ENCODE measurements around the gene HDAC7.
A peak's percentile ranks its signal among the peaks of the same experiment; 100 is the strongest.
"Not testable (repeated sequence)": the region's sequence is repeated elsewhere in the genome, so short reads cannot be mapped to it uniquely, and the experiment has no call there.

Gene HDAC7

DNA sequence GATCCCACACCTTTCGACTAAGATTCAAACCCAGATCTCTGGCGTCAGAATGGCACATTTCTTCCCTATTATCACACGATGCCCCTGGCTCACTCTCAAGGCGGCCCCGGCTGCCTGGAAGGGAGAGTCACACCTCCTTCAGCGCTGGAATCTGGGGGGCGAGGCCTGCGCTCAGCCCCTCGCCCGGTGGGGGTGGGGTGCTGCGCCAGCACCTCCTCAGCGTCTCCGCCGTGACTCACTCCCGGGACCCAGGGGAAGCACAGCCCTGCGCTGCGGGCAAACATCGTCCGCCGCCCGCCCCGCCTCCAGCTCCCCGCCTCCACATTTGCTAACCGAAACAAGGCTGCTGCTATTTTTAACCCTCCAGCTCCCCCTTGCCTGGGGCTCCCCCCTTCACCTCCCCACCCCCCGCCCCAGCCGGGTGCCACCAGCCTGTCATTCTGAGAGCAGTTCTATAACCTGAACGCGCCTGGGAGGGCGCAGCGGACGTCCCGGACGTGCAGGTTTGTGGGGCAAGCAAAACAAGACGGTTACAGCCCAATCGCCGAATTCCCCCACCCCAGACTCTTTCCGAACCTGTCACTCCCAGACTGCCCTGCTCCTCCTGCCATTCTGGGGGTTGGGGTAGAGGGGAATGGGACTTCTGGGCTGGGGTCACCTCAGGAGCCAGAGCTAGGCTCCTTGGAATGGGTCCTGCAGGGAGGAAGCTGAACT lies 6.7 kb downstream of the HDAC7 start:
- peak; percentile 85 for DNase-seq (ENCODE audit: low read depth)

DNA sequence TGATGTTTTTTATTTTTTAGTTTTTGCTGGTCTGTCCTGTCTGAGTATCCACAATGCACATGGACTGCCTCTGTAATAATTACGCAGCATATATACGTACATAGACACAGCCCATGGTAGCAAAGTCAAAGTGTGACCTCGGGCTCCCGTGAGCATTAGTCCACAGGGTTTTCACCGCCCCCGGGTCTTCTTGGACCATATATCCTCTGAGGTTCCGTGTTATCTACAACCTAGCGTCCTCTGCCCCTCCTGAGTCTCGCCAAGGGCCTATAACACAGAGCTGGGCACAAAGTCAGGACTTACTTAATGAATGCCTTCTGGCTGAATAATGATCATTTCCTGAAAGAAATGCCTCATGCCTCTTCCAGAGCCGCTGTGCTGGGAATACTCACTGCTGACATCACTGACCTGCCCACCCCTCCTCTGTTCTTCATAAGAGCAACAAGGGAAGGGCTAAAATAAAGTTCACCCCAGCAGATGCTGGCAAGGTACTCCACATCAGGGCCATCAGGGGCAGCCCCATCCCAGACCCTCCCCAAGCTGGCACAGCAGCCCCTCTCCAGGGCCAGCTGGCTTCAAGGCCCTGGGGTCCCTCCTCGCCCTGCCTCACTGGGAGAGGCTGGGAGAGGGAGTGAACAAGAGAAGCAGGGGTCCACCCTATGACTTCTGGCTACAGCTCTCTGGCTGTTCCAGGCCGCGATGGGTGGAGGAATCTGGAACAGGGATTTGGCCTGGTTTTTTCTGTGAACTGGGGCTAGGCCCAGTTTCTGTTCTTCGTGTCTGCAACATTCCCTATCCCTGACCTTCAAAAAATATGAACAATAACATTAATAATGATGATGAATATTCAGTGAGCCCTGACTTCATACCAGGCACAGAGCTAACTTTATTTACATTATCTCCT lies 7.9 kb downstream of the HDAC7 start:
- DNase-seq (ENCODE audit: low read depth), result no peak

DNA sequence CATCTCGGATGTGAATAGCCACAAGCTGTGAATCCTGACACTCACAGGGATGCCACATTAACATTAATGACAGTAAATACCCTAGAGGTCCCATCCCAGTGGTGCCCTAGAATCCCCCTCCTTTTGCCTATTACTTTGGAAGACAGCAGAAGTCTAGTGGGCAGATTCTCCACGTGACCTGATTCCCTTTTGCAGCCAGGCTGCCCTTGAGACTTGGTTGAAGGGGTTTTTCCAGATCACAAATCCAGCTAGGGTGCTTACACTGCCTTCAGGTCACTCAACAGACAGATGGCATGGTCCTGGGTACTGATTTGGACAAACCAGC lies 8.7 kb downstream of the HDAC7 start:
- DNase-seq (ENCODE audit: low read depth), result no peak

DNA sequence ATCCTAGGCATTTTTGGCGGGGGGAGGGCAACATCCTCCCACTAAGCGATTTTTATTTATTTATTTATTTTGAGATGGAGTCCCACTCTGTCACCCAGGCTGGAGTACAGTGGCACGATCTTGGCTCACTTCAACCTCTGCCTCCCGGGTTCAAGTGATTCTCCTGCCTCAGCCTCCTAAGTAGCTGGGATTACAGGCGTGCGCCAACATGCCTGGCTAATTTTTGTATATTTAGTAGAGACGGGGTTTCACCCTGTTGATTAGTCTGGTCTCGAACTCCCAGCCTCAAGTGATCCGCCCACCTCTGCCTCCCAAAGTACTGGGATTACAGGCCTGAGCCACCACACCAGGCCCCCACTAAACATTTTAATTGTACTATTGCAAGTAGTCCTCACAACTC lies 10.2 kb downstream of the HDAC7 start:
- DNase-seq (ENCODE audit: low read depth), result not testable (repeated sequence)

DNA sequence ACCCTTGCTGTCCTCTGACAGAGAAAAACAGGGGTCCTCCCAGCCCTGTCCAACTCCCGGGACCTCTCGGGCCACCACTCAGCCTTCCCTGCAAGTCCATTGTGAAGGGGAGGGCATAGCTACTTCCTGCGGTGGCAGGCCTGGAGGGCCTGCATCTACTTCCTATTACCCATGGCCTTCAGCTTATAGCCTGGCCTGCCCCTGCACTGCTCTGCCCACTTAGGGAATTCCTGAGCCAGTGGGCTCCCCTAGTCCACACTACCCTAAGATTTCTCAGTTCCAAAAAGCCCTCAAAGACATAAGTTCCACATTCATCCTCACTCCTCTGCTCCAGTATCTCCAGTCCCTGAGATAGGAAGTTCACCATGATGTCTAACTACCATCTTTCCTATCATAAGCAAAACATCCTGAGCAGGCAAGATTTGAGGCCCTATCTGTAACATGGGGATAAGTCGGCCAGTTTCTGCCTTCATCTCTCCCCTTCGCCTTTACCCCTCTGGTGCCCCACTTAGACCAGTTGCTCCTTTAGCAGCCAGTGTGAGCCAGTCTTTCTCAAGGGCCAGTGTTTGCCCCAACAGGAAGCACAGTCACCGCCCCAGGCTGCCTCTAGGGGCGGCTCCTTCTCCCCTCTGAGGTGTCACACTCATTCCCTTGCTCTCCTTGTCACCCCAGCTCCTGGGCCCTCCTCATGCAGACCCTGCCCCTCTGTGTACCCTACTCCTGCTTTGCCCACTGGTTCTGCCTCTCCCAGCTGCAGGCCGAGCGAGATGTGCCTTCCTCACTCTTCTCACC lies 10.9 kb downstream of the HDAC7 start:
- DNase-seq (ENCODE audit: low read depth), result no peak

DNA sequence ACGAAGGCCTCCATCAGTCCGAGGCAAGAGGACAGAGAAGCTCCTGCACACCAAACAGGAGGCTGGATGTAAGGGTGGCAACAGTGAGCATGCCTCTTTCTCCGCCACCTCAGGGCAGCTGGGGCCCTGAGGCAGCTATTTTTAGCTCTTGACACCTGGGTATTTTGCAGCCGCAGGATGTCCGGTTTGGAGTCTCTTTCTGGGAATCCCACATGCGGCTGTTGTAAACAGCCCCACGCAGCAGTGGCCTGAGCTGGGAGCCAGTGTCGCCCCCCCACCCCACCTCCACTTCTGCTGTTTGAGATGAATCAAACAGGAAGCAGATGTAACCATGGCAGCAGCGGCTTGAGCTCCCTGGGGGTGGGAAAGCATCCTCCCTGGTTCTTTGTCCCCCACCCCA lies 11.7 kb downstream of the HDAC7 start:
- DNase-seq (ENCODE audit: low read depth), result peak; percentile 55

DNA sequence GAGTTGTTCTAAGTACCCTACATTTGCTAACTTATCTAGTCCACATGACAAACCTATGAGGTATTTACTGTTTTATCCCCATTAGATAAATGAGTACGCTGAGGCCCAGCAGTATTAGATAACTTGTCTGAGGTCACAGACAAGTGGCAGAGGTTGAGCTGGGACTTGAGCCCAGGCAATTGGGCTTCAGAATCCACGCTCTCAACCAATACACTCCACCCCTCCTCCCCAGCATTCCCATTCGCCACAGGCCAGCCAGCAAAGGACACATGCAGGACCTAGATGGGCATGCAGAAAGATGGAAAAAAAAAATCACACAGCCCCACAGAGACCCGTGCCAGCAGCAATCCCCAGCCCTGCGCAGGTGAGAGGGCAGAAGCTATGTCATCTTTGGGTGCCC lies 12.4 kb downstream of the HDAC7 start:
- DNase-seq (ENCODE audit: low read depth), result no peak

DNA sequence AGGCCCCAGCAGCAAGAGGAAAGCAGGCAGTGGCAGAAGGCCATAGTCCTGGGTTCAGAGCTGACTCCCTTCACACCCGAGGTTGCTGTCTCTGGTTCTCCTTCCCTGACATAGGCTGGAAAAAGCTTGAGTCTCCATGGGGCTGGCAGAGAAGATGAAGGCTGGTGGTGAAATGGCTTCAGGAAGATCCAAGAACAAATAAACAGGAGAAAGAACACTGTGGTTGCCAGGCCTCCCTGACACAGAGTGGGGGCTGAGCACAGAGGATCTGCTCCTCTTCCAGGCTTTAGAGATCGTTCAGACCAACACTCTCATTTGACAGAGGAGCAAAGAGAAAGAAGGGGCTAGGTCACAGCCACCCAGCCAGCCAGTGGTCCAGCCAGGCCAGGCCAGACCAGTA lies 14.3 kb downstream of the HDAC7 start:
- DNase-seq (ENCODE audit: low read depth), result no peak

DNA sequence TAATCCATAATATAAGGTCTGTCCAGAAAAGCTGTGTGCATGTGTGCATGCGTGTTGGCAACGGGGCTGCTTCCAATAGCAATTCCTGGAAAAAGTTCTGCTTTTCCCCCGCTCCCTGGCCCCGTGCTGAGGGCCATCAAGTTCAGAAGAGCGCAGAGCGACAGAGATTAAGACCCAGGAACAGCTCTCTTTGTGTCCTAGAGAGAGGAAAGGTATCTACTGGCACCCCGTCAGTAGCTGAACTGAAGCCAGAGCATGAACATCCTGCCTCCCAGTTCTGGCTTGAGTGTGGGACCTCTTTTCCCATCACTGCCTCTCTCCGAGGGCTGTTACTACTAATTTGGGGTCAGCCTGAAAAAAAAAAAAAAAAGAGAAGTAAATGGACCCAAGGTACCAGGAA lies 15.5 kb downstream of the HDAC7 start:
- DNase-seq (ENCODE audit: low read depth), result no peak

DNA sequence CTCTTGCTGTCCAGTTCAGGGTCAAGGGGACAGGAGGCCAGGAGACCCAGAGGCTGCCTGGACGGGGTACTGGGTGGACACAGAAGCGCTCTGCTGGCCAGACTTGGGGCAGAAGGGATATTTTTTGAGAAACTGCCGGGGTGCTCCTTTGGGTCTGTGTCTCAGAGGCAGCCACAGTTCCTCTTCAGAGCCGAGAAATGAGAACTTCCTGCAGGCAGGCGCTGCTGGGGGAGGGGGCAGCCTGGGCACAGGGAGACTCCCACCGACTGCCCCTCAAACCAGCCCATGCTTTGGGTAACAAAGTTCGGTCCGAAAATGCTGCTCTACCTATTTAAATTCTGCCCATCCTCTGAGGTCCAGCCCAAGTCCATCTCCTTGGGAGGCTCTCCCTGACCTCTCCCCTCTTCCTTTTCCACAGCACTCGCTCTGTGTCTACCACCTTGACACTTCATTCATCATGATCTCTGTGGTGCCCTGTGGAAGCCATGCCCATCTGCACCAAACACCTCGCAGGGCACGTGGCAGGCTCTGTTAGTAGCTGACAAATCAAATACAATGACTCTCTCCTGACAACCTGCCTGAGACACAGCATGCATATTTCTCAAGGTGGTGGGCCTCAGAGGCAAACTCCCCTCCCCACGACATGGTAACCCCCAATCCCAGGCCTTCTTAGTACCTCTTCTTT lies 16.4 kb downstream of the HDAC7 start:
- DNase-seq (ENCODE audit: low read depth), result no peak

DNA sequence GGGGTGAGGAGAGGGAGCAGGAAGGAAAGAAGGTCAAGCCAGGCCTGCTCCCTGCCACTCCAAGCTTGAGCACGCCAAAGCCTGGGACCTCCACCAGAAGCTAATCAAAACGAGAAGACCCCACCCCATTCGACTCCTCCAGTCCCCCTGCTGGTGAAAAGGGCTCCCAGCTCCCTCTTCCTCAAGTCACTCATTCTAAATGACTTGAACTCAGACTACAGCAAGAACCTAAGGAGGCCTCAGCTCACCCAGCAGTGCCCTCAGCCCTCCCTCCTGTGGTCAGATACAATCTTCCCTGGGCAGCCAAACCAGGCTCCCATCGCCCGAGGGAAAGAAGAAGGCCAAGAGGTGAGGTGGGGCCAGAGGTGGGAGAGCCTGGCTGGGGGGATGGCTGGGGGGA lies 17.4 kb downstream of the HDAC7 start:
- DNase-seq (ENCODE audit: low read depth), result no peak

DNA sequence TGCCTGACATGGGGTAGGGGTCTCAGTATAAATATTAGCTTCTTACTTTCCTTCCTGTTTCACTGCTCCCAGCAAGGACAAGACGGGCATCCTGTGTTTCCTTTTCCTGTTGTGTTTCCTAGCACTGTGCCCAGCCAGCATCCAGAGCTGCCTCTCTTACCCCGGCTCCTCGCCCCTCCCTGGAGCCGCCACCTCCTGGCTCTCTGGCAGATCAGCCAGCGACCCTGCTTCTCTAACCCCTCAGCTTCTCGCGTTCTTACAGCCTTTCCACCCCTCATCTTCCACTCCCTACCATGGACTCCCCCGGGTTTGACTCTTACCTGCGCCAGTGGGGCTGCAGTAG lies 17.8 kb downstream of the HDAC7 start:
- DNase-seq (ENCODE audit: low read depth), result no peak

DNA sequence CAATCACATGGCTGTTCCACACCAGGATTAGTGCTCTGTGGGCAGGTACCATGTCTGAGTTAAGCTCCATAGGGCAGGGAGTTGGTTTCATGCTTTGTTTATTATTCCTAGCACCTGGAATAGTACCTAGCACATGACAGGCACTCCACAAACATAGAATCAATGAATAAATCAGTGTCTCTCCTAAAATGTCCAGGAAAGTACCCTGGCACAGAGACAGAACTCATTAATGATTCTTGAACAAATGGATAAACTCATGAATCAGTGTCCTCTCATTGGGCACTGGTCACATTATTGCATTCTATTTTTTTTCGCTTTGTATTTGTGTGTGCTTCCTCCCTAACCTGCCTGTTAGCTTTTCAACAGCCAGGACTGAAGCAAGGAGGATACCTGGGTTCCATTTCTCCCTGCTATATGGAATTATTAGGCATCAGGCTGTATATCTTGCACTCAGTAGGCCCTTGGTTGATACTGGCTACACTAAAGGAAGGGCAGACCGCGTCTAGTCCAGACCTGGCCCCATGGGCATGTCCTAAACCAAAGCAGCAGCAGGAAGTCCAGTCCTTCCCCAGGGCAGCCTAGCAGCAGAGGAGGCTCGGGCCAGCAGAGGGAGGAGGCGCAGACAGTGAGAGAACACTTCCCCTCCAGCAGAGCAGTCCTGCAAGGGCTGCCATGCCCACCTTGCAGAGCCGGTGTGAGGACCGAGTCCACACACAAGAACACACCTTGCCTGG lies 18.4 kb downstream of the HDAC7 start:
- DNase-seq (ENCODE audit: low read depth), result no peak

DNA sequence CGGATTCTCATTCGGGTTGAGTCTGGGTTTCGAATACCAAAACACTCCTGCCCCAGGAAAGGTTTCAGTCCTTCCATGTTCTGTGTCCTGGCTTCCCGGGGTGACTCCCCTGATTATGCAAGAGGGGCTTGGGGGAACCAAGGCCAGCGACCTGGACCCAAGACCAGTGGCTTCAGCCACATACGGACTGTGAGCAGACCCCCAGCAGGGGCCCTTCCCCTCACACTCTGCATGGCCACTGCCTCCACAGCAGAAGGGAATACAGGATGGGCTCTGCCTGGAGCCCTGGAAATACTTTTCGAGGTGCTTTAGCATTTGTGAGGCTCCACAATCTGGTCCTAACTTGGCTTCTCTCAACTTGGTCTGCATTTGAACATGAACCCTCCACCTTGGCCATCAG lies 19.1 kb downstream of the HDAC7 start:
- no peak for DNase-seq (ENCODE audit: low read depth)

DNA sequence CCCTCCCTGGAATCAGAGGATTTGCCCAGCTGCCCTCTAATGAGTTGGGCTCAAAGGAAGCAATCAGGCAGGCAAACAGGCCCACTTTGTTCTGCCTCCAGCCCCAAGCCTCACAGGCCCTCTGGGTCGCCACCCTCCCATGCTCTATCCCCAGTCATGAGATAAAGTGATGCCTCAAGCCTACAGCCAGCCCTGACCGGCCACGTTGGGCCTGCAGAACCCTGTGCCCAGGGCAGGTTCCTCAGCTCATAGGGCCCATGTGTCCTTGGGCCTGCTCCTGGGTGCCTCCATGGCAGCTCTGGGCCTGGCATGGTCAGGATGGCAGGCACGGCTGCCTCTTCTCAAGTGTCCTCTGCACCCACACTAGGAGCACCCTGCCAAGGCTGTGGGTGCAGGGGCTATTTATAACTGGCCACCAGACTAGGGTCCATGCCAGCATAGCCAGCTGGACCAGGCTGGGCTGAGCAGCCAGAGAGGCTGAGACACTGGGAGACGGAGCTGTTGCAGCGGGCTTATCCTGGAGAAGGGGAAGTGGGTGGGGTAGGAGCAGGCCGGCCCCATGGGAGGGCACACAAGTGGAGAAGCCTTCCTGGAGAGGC lies 20.2 kb downstream of the HDAC7 start:
- DNase-seq (ENCODE audit: low read depth), result no peak

DNA sequence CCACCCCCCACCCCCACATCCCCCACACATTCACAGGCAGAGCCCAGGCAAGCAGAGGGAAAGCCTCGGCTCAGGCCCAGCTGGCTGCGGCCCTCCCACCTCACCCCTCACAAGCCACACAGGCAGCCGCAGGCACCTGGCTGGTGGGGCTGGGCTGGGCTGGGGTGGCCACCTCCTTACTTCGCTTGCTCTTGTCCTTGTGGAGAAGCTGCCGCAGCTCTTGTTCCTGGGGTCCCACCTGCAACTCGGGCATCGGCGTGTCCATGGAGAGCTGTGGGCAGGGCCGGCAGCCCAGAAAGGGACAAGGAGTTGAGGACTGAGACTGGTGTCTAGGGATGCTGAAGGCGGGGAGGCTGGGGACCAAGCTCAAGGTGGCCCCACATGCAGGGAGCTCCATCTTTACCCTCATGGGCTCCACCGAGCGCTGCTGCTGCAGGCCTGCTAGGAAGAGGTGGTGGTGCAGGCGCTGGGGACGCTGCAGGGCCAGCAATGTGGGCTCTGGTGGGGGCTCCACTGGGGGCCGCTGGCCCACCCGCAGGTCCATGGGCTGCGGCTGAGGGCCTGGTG lies 21.2 kb downstream of the HDAC7 start:
- DNase-seq (ENCODE audit: low read depth), result no peak

DNA sequence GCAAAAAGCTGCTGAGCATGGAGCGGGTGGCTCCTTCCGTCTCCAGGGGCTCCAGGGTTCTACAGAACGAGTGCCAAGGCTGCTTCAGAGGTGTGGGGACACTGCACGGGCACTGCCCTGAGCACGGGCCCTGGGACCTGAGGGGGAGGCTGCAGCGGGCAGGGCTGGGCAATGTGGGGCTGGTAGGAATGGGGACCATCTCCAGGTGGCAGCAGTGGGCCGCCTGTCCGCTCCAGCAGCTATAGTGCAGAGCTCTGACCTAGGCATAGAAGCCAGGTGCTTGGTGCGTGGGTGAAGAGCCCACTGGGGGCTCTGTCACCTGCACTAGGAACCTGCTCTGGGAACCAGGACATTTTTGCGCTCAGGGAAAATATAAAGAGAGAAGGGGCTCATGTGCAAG lies 22.3 kb downstream of the HDAC7 start:
- DNase-seq (ENCODE audit: low read depth), result no peak

DNA sequence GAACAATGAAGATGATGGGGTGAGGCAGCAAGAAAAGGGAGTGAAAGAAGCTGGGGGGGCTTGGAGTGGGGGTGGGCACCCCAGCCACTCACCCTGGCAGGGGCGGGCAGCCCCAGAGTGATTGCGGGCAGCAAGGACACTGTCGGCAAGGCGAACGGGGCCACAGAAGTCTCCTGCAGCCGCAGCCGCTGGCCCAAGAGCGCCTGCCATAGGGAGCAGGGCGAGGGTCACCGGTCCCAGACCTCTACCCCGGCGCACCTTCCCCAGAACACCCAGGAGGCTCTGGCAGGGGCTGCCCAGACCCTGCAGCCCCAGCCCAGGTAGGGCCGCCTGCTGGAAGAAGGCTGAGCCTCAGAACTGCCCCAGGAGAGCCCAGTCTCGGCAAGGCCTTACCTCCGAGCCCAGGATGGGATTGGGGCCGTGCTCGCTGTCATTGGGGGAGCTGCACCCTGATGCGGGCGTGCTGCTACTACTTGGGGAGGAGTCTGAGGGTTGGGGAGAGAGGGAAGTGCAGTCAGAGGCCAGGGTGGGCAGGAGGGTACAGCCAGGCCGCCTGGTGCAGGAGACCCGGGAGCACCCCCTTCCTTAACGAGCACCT lies 23.8 kb downstream of the HDAC7 start:
- DNase-seq (ENCODE audit: low read depth), result no peak

DNA sequence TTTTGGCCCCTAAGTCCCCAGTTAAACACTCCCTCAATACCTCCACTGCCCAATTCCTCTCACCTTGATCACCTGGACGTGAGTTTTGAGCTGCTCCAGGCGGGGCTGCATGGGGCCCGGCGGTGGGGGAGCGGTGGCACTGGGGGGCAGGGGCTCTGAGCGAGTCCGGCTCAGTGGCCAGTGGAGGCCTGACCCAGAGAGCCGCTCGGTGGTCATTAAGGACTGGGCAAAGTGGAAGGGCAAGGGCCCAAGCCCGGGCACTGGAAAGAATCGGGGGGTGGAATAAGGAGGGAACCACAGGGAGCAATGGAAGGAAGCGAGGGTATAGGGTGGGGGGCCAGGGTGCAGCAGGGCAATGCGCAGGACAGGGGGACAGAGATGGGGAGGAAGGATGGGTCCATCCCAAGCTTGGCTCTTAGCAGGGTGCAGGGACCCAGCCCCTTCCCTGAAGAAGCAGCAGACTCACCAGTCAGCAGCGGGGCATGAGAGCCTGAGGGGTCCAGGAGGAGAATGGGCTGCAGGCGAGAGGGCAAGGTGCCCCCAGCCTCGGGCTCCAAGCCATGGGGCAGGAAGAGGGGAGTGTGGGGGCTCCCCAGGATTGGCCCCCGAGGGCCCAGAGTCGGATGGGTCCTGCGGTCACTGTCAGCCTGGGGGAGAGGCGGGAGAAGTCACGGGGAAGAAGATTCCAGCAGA lies 24.4 kb downstream of the HDAC7 start:
- DNase-seq (ENCODE audit: low read depth), result no peak

DNA sequence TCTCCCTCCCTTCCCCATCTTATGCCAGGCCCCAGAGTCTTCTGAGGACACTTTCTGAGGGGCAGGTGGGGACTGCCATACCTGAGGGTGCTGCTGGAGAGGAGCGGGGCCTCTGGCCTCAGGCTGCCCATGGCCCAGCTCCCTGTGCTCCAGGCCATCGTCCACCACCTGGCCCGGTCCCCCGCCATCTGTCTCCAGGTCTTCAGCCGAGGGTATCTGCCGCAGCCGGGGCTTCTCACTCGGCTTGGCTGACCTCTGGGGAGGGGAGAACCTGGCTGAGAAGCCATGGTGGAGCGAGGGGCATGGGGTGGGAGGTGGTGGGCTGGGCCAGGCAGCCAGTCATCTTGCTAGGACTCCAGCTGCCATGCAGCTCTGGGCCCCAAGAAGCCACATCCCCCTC lies 25.0 kb downstream of the HDAC7 start:
- no peak for DNase-seq (ENCODE audit: low read depth)
